ENCODE data around the gene CYP2C19. TPM values are rescaled to one million over a fixed set of nuclear protein-coding genes. Genes with fewer than 3 reads are reported as not detected.

CYP2C19 gene
- total RNA-seq, 1 experiment from 2014 or later, result not detected

DNA sequence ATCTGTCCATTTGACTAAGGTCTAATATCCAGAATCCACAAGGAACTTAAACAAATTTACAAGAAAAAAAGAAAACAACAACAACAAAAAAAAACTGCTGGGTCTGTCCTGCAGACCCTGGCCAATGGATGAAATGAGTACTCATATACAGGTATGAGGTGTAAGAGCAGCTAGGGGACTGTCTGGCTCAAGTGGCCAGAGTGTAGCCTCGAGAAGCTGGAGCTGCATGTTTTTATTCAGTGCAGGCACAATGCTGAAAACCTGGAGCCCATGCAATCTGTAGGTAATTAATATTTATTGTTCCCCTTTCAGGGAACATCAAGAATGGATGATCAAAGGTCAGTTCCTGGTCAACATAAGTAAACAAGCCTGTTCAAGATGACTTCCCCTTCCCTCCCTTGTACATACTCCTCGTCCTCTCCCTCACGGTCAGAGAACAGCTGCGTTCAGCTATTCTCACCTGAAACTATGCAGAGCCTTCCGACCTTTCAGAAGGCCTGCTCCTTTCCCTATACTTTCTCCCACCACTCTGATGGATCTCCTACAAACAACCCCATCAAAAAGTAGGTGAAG is 15.5 kb downstream of the CYP2C19 start (continued):
- TF ChIP-seq, protein P1, sequence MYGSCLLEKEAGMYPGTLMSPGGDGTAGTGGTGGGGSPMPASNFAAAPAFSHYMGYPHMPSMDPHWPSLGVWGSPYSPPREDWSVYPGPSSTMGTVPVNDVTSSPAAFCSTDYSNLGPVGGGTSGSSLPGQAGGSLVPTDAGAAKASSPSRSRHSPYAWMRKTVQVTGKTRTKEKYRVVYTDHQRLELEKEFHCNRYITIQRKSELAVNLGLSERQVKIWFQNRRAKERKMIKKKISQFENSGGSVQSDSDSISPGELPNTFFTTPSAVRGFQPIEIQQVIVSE (CRISPR knock-in tag; IDR thresholded peaks at IDR 0.05; ENCODE audit: borderline replicate concordance), result no peak
- no peak for TF ChIP-seq ATF1 (CRISPR knock-in tag; IDR thresholded peaks at IDR 0.05)

GRCh38 chr10:94780844-94781243 is 18.4 kb downstream of the CYP2C19 start:
- ChIA-PET CTCF (no interaction called here), POLR2A (no interaction called here)
- H3K4me1 Mint-ChIP-seq, result no peaks in the 10 kb centered on the region
- no peak for ATAC-seq
- TF ChIP-seq NR3C1 (CRISPR knock-in tag; conservative IDR thresholded peaks at IDR 0.05; ENCODE audit: low read depth), result no peak
- TF ChIP-seq, protein P2, sequence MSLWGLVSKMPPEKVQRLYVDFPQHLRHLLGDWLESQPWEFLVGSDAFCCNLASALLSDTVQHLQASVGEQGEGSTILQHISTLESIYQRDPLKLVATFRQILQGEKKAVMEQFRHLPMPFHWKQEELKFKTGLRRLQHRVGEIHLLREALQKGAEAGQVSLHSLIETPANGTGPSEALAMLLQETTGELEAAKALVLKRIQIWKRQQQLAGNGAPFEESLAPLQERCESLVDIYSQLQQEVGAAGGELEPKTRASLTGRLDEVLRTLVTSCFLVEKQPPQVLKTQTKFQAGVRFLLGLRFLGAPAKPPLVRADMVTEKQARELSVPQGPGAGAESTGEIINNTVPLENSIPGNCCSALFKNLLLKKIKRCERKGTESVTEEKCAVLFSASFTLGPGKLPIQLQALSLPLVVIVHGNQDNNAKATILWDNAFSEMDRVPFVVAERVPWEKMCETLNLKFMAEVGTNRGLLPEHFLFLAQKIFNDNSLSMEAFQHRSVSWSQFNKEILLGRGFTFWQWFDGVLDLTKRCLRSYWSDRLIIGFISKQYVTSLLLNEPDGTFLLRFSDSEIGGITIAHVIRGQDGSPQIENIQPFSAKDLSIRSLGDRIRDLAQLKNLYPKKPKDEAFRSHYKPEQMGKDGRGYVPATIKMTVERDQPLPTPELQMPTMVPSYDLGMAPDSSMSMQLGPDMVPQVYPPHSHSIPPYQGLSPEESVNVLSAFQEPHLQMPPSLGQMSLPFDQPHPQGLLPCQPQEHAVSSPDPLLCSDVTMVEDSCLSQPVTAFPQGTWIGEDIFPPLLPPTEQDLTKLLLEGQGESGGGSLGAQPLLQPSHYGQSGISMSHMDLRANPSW (CRISPR knock-in tag; conservative IDR thresholded peaks at IDR 0.05; ENCODE audit: low read depth), result no peak
- TF ChIP-seq, protein P3, sequence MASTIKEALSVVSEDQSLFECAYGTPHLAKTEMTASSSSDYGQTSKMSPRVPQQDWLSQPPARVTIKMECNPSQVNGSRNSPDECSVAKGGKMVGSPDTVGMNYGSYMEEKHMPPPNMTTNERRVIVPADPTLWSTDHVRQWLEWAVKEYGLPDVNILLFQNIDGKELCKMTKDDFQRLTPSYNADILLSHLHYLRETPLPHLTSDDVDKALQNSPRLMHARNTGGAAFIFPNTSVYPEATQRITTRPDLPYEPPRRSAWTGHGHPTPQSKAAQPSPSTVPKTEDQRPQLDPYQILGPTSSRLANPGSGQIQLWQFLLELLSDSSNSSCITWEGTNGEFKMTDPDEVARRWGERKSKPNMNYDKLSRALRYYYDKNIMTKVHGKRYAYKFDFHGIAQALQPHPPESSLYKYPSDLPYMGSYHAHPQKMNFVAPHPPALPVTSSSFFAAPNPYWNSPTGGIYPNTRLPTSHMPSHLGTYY (CRISPR knock-in tag; IDR thresholded peaks at IDR 0.05), result no peak
- TF ChIP-seq OVOL2 (CRISPR knock-in tag; IDR thresholded peaks at IDR 0.05; ENCODE audit: borderline replicate concordance), result no peak
- no peak for TF ChIP-seq MLX (CRISPR knock-in tag; IDR thresholded peaks at IDR 0.05)
- TF ChIP-seq SOX15 (CRISPR knock-in tag; IDR thresholded peaks at IDR 0.05), result no peak
- no peak for TF ChIP-seq SP1 (CRISPR knock-in tag; conservative IDR thresholded peaks at IDR 0.05)
- TF ChIP-seq, protein P4, sequence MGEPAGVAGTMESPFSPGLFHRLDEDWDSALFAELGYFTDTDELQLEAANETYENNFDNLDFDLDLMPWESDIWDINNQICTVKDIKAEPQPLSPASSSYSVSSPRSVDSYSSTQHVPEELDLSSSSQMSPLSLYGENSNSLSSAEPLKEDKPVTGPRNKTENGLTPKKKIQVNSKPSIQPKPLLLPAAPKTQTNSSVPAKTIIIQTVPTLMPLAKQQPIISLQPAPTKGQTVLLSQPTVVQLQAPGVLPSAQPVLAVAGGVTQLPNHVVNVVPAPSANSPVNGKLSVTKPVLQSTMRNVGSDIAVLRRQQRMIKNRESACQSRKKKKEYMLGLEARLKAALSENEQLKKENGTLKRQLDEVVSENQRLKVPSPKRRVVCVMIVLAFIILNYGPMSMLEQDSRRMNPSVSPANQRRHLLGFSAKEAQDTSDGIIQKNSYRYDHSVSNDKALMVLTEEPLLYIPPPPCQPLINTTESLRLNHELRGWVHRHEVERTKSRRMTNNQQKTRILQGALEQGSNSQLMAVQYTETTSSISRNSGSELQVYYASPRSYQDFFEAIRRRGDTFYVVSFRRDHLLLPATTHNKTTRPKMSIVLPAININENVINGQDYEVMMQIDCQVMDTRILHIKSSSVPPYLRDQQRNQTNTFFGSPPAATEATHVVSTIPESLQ (CRISPR knock-in tag; IDR thresholded peaks at IDR 0.05), result no peak
- no peak for TF ChIP-seq TP53 (CRISPR knock-in tag; IDR thresholded peaks at IDR 0.05)
- no peak for TF ChIP-seq PRDM15 (CRISPR knock-in tag; IDR thresholded peaks at IDR 0.05)
- no peak for DNase-seq (ENCODE audit: low spot score)
- H3K9me3 Mint-ChIP-seq, result peaks cover 9% of the 10 kb centered on the region
- no peaks in the 10 kb centered on the region for H3K36me3 Mint-ChIP-seq
- no peaks in the 10 kb centered on the region for H3K27me3 Mint-ChIP-seq (ENCODE audit: low read depth)
- no peak overlapping the region for H3K4me3 Mint-ChIP-seq
- no peak overlapping the region for H3K27ac Mint-ChIP-seq
